Measurements from ENCODE around the gene ZC3H13. TPM values are rescaled to one million over a fixed set of nuclear protein-coding genes. Genes with fewer than 3 reads are reported as not detected.

The ZC3H13 gene
- total and polyA plus RNA-seq, 3 donors from 2014 or later, result 10.2 to 43.7 (median 36.8) TPM

DNA sequence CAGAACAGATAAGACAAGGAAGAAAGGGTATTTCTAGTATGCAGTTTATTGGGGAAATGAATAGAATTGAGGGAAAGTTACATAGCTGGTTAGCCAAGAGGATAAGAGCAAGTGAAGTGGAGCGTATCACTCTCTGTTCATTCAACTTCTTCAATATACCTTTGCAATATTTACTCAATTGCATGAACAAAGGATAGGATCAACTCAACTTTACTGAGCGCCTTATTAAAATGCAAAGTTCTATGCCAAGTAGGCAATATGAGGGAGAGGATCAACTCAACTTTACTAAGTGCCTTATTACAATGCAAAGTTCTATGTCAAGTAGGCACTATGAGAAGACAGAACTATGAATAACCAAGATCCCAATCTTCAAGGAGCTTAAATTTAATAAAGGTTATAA, 43.9 kb downstream of the ZC3H13 start:
- H3K36me3 ChIP-seq (ENCODE audit: low read depth, missing control alignments), result no peaks in the 10 kb centered on the region
- WGBS, 2 donors, result 92 to 95% methylated on average over 2 of the region's 2 CpGs
- intact Hi-C loops (cut with DNase I; ENCODE audit: low total_unique reads), result no loop called here

GRCh38 chr13:46006688-46007452, 45.7 kb downstream of the ZC3H13 start:
- Histone ChIP-seq H3K4me3 (no peak overlapping the region), H3K9me3 (no peaks in the 10 kb centered on the region), H3K27ac (no peak overlapping the region), H3K27me3 (no peaks in the 10 kb centered on the region), H3K36me3 (ENCODE audit: low read depth, missing control alignments) (no peaks in the 10 kb centered on the region), H3K4me1 (no peaks in the 10 kb centered on the region)
- intact Hi-C loops (cut with DNase I; ENCODE audit: low total_unique reads), result no loop called here
- 88% methylated on average over 6 of the region's 6 CpGs for whole genome bisulfite sequencing, 2 donors
- no peak for DNase-seq
- TF ChIP-seq CTCF (IDR thresholded peaks at IDR 0.05) (no peak), POLR2A (IDR thresholded peaks at IDR 0.05) (no peak)

More for the DNA sequence above, 43.9 kb downstream of the ZC3H13 start:
- TF ChIP-seq CTCF (IDR thresholded peaks at IDR 0.05) (no peak), POLR2A (IDR thresholded peaks at IDR 0.05) (no peak)
- H3K27me3 ChIP-seq, result no peaks in the 10 kb centered on the region
- H3K9me3 ChIP-seq, result no peaks in the 10 kb centered on the region
- H3K4me1 ChIP-seq, result no peaks in the 10 kb centered on the region
- H3K4me3 ChIP-seq, result no peak overlapping the region
- no peak for DNase-seq
- H3K27ac ChIP-seq, result no peak overlapping the region

- no peaks in the 10 kb centered on the region for H3K36me3 ChIP-seq (ENCODE audit: low read depth, missing control alignments)
- H3K4me1 ChIP-seq, result no peaks in the 10 kb centered on the region
- no peaks in the 10 kb centered on the region for H3K9me3 ChIP-seq
- intact Hi-C loops (cut with DNase I; ENCODE audit: low total_unique reads), result no loop called here
- H3K4me3 ChIP-seq, result no peak overlapping the region
- DNase-seq, result no peak
- no peak overlapping the region for H3K27ac ChIP-seq
- WGBS, 2 donors, result 95 to 100% methylated on average over 1 of the region's 1 CpG
- no peaks in the 10 kb centered on the region for H3K27me3 ChIP-seq
- TF ChIP-seq POLR2A (IDR thresholded peaks at IDR 0.05) (no peak), CTCF (IDR thresholded peaks at IDR 0.05) (no peak)
Measured at GRCh38 chr13:46004491-46004890, 48.1 kb downstream of the ZC3H13 start.

- no peaks in the 10 kb centered on the region for H3K36me3 ChIP-seq (ENCODE audit: low read depth, missing control alignments)
- H3K4me1 ChIP-seq, result no peaks in the 10 kb centered on the region
- WGBS, 2 donors, result 84 to 92% methylated on average over 2 of the region's 2 CpGs
- H3K27ac ChIP-seq, result no peak overlapping the region
- no peaks in the 10 kb centered on the region for H3K9me3 ChIP-seq
- intact Hi-C loops (cut with DNase I; ENCODE audit: low total_unique reads), result no loop called here
- no peak overlapping the region for H3K4me3 ChIP-seq
- TF ChIP-seq POLR2A (IDR thresholded peaks at IDR 0.05) (no peak), CTCF (IDR thresholded peaks at IDR 0.05) (no peak)
- no peak for DNase-seq
- H3K27me3 ChIP-seq, result no peaks in the 10 kb centered on the region
Measured at GRCh38 chr13:45996631-45997030, 55.9 kb downstream of the ZC3H13 start.

DNA sequence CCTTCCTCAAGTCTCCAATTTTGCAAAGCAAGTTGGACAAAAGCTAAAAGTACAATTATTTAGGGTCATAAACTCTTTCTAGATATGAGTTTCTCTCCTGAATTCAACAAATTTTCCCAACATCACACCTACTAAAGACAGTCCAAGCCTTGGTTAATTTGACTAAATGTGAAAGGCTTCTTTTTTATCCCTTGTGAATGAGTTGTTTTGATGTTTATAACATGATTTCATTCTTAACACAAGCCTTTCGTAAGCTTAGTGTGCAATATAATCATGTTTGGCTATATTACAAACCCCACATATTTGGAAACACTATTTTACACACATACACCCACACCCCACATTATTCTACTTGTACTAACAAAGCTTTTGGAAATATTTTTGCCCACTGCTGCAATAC, 57.3 kb downstream of the ZC3H13 start:
- intact Hi-C loops (cut with DNase I; ENCODE audit: low total_unique reads), result no loop called here
- H3K4me3 ChIP-seq, result no peak overlapping the region
- H3K9me3 ChIP-seq, result no peaks in the 10 kb centered on the region
- H3K27me3 ChIP-seq, result no peaks in the 10 kb centered on the region
- TF ChIP-seq CTCF (IDR thresholded peaks at IDR 0.05) (no peak), POLR2A (IDR thresholded peaks at IDR 0.05) (no peak)
- no peak overlapping the region for H3K27ac ChIP-seq
- no peak for DNase-seq
- H3K4me1 ChIP-seq, result no peaks in the 10 kb centered on the region
- H3K36me3 ChIP-seq (ENCODE audit: low read depth, missing control alignments), result no peaks in the 10 kb centered on the region
- WGBS, 2 donors, result 92 to 95% methylated on average over 1 of the region's 1 CpG
